ENCODE results near the gene SHANK1.

The SHANK1 gene

GRCh38 chr19:50710094-50710493 lies 9.5 kb downstream of the SHANK1 start:
- no peak for ATAC-seq

- ATAC-seq = no peak
Observed at GRCh38 chr19:50708179-50708879, 11.3 kb downstream of the SHANK1 start.

- no peak for ATAC-seq
Observed at GRCh38 chr19:50706387-50706786, 13.2 kb downstream of the SHANK1 start.

GRCh38 chr19:50705422-50706019 lies 14.1 kb downstream of the SHANK1 start:
- ATAC-seq = peak; percentile 51

- ATAC-seq = no peak
Observed at GRCh38 chr19:50703915-50704796, 15.4 kb downstream of the SHANK1 start.

- ATAC-seq = no peak
Observed at GRCh38 chr19:50702871-50703829, 16.5 kb downstream of the SHANK1 start.

GRCh38 chr19:50702158-50702870 lies 17.3 kb downstream of the SHANK1 start:
- ATAC-seq = no peak

- no peak for ATAC-seq
Observed at GRCh38 chr19:50701367-50701985, 18.1 kb downstream of the SHANK1 start.

- no peak for ATAC-seq
Observed at GRCh38 chr19:50697414-50698124, 22.0 kb downstream of the SHANK1 start.

- no peak for ATAC-seq
Observed at GRCh38 chr19:50696094-50696483, 23.5 kb downstream of the SHANK1 start.

GRCh38 chr19:50695251-50696093 lies 24.1 kb downstream of the SHANK1 start:
- ATAC-seq = no peak

- ATAC-seq = no peak
Observed at GRCh38 chr19:50694815-50695145, 24.8 kb downstream of the SHANK1 start.

GRCh38 chr19:50693064-50693975 lies 26.3 kb downstream of the SHANK1 start:
- ATAC-seq = no peak

- no peak for ATAC-seq
Observed at GRCh38 chr19:50690439-50690838, 29.2 kb downstream of the SHANK1 start.

GRCh38 chr19:50688766-50689165 lies 30.8 kb downstream of the SHANK1 start:
- no peak for ATAC-seq

- ATAC-seq = no peak
Observed at GRCh38 chr19:50686310-50687032, 33.1 kb downstream of the SHANK1 start.

GRCh38 chr19:50679177-50680125 lies 40.2 kb downstream of the SHANK1 start:
- peak; percentile 90 to 97 for ATAC-seq
